Activated T-cell treated with anti-CD3 and anti-CD28 coated beads, Interleukin-2, amount 50 U/mL, for 48 hours (primary cell): Measurements from ENCODE around the gene CYP2E1.
"Not testable (repeated sequence)": the region's sequence is repeated elsewhere in the genome, so short reads cannot be mapped to it uniquely, and the experiment has no call there.

Experiments used
- DNase-seq, 2 experiments: peaks; one replicate each; pipeline ENCODE4 v3.0.0-alpha.2; 2020

CYP2E1 gene

DNA sequence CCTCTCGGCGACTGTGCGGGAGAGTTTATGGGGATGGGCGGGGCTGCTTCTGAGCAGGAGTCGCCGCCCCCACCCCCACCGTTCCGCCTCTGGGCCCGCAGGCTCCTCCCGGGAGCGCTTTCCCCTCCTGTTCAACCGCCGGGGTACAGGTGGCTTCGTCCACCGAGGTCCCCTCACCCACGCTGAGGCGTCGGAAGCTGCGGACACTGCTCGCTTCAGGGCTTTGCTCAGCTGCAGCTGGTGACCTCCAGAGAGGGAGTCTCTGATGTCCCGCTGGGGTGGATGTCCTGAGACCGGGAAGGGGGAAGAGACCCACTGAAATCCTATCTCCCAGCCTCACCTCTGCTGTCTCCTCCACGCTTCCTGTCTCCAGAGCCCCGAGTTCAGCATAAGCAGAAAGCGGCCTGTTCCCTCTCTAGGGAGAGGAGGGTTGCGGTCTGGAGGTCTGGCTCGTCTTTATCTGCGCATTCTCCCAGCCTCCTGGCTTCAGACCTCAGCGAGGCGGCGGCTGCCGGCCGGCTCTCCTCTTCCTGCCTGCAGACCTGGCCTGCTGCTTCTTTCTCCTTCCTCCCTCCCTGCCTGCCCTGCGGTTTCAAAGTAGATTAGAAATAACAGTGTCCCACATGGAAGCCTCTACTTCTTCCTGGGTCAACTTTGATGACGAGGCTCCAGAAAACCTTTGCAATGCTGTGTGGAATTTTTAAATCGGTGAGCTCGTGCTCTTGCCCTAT lies 1.8 kb downstream of the CYP2E1 start:
- DNase-seq = peak in 1 of 2 experiments; percentile 32

DNA sequence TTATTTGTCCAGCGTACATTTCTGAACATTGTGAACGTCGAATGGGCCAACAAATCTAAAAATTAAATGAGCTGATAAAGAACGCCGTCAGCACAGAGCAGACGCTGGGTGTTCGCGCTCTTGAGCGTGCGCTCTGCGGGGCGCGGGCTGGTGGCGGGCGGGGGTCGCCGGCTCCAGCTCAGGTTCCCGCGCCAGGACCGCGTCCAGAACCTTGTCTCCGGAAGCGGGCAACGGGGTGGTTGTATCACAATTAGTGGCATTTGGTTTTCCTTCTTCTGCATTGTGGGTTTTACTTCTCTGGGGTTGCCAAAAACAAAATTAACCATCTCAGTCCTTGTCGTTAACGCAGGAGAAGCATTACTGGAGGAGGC lies 2.4 kb downstream of the CYP2E1 start:
- DNase-seq = no peak

DNA sequence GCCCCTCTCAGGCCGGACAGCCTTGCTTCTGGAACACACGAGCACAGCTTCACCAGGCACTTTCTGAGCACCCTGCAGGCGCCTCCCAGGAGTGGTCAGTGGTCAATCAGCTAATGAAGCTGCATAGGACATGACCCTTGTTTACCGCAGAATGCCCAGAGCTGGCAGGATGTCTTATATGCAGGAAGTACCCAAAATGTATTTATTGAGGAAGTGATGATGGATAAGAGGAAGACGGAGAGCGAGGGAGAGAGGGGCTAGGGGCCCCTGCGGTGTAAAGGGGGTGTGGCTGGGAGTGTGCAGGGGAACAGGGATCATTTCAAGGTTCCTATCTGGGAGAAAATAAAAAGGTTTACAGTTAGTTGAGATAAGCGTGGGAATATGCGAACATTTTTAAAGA lies 3.3 kb downstream of the CYP2E1 start:
- DNase-seq = no peak

DNA sequence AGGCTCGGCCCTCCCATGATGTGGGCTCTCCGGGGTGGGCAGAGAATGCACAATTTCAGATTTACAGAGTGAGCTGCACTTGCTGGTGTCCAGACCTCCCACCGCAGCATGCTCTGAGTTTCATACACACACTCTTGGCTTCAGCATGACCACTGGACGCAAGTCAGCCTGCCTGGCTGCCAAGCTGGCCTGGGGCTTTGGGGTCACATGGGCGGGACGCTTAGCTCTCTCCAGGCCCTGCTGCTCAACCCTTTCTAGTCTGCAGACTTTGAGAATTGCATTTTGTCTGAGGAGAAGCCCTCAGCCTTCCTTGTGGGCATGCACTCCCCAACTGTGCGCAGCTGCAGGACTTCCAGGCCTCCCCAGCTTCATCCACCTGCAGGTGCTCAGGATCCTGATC lies 5.7 kb downstream of the CYP2E1 start:
- no peak for DNase-seq

DNA sequence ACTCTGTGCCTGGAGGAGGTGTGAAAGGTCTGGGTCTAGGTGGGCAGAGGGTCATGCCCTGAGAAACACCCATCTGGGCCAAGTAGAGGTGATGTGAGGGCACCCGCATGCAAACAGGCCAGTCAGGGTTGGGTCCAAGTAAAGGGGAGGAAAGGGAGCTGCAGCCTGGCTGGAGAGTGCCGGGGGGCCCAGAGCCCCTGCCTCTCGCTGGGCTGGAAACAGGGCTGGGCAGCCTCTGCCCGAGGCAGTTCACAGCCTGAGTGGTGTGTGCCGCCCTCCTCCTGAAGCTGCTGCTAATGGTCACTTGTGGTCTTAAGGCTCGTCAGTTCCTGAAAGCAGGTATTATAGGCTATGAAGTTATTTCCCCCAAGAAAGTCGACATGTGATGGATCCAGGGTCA lies 7.3 kb downstream of the CYP2E1 start:
- DNase-seq = no peak

DNA sequence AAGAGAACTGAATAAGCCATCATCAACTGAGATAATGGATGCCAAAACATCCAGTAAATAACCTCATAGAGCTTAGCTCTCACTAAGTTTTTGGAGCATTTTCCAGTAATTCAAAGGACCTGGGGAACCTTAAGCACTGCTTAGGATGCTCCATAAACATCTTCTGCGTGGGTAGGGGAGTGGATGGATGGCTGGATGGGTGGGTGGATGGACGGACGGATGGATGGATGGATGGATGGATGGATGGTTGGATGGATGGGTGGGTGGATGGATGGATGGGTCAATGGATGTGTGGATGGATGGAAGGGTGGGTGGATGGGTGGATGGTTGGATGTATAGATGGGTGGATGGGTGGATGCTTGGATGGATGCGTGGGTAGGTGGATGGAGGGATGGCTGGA lies 9.0 kb downstream of the CYP2E1 start:
- no peak for DNase-seq

DNA sequence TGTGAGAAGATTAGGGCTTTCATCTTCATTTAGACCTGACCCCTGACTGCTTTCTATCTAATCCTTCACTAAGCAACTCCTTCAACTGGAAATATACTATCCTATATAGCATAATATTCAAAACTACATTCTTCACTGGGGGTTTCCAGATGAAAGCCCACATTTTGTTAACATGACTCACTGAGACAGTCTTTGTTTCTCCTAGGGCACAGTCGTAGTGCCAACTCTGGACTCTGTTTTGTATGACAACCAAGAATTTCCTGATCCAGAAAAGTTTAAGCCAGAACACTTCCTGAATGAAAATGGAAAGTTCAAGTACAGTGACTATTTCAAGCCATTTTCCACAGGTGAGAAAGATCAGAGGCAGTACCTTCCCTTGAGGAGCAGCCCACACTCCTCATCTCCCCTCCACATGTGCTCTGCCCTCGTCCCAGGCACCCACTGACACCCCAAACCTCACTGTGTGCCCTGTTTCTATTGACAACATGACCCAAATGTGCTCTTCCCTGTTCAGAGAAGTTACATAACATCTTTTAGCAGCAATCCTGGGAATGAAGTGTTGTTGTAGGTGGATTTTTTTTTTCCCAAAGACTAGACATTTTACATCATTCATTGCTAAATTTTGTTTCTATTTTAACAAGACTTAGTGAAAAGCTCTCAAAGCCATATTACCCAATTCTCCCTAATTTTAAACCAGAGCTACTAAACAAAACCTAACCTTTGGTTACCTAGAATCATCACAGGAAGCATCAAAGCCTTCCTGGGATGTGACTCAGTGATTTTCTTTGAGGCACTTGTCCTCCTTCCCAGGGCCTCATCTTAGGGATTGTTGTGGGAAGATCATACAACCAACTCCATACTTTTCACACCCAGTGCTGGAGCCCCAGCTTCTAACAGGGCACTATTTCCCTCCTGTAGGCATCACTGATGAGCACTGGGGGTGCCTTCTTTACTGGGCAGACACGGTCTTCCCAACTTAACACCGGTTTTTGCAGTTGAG lies 10.7 kb downstream of the CYP2E1 start:
- DNase-seq = no peak

DNA sequence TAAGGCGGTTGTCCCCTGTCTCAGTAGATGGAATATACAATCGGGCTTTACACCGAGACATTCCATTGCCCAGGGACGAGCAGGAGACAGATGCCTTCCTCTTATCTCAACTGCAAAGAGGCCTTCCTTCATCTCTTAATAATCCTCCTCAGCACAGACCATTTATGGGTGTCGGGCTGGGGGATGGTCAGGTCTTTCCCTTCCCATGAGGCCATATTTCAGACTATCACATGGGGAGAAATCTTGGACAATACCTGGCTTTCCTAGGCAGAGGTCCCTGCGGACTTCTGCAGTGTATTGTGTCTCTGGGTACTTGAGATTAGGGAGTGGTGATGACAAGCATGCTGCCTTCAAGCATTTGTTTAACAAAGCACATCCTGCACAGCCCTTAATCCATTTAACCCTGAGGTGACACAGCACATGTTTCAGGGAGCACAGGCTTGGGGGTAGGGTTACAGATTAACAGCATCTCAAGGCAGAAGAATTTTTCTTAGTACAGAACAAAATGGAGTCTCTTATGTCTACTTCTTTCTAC lies 14.3 kb downstream of the CYP2E1 start:
- not testable (repeated sequence) for DNase-seq

DNA sequence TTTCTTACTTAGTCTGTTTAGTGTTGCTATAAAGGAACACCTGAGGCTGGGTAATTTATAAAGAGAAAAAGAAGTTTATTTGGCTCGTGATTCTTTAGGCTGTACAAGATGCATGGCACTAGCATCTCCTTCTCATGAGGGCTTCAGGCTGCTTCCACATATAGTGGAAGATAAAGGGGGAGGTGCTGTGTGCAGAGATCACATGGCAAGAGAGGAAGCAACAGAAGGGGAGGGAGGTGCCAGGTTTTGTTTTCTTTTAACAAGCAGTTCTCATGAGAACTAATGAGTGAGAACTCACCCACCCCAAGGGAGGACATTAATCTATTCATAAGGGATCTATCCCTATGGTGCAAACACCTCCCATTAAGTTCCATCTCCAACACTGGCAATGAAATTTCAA lies 17.3 kb downstream of the CYP2E1 start:
- DNase-seq = no peak

DNA sequence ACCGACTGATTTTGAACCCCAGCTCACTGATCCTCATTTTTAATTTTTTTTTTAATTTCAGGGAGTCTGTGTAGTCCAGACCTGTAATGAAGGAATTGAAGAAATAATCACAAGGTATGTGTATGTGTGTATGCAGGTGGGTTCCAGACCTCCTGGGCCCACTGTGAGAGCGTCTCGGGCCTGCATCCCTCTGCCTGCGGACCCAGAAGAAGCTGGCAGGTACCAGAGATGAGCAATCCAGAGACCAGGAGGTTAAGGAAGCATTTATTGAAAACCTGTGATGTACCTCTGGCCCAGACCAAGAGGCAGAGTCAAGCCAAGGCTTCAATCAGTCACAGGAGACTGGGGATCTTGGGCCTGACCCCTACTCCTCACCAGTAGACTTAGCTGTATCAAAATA lies 27.4 kb downstream of the CYP2E1 start:
- no peak for DNase-seq

DNA sequence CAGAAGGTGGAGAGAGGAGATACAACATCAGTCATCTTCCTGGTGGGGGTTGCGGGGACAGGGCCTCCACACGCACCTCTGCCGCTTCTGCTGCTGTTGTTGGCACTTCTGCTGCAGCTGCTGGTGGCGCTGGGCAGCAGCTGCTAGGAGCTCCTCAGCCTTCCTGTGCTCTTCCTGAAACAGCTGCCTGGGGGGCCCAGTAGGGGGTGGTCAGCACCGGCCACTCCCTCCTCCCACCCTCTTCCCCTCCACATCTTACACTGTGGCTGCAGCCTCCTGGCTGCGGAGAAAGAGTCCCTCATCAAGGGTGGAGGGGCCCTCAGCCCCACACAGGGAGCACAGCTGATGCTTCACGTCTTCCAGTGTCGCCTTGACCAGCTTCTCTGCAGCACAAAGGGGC lies 28.4 kb downstream of the CYP2E1 start:
- no peak for DNase-seq

DNA sequence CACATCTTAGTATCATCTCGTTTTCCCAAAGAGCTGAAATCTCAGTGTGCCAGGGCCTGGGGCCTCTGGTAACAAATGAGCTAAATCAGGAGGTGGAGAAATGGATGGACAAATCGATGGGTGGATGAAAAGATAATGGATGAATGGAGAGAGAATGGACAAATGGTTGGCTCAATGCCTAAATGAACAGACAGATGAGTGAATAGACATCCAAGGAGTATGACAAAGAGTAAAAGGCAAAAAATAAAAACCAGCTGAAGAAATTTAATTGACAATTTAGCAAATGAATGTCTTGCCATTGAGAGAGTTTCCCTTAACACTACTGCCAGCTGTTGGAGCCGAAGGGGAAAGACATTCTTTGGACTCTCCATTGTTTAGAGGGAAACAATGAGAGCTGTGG lies 30.2 kb downstream of the CYP2E1 start:
- DNase-seq = no peak

DNA sequence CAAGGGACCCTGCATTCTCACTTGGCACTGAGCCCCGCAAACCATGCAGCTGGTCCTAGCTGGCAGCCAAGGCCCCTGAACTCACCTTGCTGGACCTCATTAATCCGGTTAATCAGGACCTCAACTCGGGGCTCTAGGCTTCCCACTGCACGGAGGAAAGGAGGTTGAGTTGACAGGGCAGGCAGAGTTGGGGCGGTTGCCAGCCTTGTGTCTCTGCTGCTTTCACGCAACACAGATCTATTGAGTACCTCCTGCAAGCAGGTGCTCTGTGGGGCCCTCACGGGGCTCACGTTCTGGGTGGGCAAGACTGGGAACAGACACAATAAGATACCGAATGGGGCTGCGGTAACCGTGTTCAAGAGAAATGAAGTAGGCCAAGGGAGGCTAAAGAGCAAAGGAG lies 32.1 kb downstream of the CYP2E1 start:
- no peak for DNase-seq

DNA sequence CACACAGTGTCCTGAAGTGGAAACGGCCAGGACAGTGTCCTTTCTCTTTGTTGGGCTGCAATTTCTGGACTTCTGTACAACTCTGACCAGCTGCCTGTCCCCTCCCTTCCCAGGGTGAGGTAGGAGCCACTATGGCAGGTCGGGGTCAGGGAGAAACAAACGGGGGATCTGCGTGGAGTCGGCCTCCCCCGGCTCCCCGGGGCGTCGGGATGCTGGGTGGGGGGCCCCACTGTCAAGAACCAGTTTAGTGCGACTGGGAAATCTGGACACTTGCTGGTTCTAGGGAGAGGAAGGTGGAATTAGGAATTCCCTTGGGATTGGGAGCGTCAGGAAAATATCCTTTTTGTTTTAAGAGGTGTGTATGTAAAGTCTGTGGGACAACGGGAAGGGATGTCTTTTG lies 37.7 kb downstream of the CYP2E1 start:
- no peak for DNase-seq

DNA sequence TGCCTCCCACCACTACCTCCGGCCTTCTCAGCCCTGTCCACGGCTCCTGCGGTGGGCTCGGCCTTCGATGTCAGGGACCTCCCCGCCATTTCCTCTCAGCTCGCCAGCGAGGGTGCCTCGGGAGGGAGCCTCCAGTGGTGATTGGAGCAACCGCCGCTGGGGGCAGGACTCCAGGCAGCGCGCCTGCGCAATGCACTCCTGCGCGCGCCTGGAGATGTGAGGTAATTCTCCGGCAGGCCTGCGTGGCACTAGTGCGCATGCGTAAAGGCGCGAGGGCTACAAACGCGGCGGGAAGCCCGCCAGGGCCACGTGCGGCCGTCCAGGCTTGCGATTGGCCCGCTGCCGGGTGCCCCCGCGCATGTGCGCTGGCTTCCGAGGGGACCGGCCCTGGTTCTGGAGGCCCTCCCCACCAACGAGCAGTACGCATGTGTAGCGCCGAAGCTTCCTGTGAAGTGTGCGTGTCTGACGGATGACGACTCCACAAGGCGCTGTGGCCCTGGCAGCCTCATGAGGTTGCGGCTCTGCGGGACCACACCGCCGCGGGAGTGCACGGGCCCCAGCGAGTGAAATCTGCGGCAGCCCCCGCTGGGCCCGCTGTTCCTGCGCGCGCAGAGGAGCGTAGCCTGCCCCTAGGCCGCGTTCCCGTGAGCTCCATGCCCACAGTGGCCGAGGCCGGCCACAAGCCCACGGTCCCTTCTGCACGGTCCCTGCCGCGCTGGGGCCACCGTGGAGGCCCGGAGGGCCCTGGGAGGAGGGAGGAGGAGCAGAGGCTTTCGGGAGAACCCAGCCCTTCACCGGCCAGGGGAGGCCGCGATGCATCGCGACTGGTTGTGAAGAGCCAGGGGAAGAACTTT lies 38.5 kb downstream of the CYP2E1 start, which contains the start of gene SYCE1:
SYCE1 (minus strand) TSS at position 143 of the 854 bp plus-strand sequence; CDS start at position 89, 54 bp downstream.
- DNase-seq = no peak

DNA sequence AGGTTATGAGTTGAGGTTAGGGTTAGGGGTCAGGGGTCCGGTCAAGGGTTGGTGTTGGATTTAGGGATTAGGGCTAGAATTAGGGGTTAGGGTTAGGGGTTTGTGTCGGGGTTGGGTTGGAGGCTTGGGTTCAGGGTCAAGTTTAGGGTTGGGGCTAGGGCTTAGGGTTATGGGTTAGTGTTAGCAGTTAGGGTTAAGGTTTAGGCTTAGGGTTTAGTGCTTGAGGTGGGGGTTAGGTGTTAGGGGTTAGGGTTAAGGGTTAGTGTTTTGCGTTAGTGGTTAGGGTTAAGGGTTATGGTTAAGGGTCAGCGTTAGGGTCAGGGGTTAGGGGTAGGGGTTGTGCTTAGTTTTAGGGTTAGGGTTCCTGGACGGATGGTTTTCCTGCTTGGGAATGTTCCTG lies 40.0 kb downstream of the CYP2E1 start:
- DNase-seq = no peak

DNA sequence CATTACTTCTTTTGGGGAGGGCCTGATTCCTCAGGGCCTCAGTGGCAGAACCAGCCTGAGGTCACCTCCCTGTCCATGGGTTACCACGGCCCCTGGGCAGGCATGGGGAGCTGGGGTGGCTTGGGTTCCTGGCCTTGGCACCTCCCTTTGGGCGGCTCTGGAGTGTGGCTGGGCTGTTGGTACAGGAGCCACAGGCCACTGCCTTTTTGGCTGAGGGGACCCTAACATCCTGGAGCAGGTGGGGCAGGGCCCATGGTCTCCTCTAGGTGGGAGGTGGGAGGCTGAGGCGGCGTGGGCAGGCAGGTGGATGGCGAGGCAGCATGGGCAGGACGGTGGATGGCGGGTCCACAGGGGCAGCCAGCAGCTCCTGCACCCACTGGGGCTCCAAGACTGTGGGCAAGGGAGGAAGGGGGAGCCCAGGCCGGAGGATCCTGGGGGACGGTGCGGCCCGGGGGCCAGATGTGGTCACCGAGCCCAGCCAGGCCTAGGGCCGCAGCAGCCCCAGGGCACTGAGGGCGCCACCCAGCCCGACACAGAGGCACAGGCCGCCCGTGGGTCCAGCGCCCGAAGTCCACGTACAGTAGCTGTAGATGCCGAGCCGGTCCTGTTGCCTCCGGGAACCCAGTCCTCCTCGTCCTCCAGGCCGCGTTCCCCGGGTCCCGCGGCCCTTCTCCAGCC lies 40.6 kb downstream of the CYP2E1 start:
- no peak for DNase-seq

DNA sequence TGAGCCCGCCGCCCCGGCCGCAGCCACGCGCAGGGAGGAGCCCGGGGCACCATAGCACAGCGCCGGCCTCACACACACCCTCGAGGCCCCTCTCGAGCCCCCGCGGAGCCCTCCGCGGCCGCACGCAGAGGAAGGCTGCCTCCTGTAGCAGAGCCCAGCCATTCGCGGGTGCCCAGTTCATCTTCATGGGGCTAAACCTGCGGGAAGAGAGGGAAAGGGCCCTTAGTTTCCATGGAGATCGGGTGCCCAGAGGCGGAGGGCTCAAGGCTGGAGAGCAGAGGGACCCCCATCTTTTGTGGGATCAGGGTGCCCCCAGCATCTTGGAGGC lies 41.1 kb downstream of the CYP2E1 start:
- no peak for DNase-seq

DNA sequence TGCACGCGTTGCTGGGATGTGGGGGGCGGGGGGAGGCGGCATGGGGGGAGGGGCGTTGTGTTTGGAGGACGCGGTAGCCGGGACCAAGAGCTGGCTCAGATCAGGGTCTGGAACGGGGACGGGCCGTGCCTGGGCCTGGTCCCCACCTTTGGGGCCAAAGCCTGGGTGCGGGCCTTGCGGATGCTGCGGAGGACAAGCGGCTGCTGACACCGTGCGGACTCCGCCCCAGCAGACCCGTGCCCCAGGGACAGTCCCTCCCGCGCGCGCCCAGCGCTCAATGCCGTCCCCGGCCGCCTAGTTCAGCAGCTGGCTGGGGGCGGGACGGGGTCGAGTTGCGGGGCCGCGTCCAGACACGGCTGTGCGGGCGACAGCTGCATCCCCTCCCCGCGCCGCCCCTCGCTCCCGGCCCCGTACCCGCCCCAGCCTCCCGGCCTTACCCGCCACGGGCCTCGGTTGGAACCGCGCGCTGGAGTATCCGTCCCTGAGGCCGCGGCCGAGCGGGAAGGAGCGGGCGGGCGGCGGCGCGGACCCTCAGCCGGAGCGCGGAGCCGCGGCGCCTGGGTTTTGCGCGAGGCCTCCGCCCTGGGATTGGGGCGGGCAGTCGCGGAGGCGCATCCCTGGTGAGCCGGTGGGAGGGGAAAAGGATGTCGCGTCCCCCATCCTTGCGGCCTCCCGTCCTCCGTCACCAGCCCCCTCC lies 41.8 kb downstream of the CYP2E1 start:
- DNase-seq = not testable (repeated sequence)

DNA sequence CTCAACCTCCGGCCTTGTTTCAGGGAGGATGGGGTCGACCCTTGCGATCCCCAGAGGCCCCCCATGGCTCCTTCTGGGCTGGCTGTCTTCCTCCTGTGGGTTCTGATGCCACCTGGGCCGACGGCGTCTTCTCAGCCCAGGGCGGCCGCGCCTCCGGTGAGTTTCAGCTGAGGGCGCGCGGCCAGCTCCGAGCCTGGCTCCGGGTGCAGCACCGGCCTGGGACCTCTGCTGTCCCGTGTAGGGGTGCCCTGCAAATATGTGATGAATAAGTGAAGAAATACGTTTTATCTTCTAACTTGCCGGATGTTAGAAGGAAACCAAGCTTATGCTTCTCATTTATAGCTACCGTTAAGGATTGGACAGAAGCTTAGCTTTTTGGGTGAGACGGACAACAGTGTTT lies 42.6 kb downstream of the CYP2E1 start:
- not testable (repeated sequence) for DNase-seq

DNA sequence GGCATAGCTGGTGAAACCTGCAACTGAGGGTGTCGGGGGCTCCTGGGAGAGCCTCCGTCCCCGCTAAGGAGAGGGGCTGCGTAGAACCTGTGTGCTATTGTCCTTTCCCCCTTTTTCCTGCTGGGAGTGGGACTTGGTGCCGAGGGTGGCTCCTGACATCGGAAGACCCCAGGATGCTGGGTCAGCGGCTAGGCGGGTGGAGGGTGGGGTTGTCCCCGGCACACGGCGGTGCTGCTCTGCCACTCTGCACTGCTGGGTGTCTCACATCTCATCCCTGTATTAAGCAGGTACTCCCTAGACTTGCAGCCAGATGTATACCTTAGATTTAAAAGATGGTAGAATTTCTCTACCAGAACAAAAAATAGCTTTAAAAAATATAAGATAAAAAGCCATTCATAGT lies 44.9 kb downstream of the CYP2E1 start:
- DNase-seq = not testable (repeated sequence)

DNA sequence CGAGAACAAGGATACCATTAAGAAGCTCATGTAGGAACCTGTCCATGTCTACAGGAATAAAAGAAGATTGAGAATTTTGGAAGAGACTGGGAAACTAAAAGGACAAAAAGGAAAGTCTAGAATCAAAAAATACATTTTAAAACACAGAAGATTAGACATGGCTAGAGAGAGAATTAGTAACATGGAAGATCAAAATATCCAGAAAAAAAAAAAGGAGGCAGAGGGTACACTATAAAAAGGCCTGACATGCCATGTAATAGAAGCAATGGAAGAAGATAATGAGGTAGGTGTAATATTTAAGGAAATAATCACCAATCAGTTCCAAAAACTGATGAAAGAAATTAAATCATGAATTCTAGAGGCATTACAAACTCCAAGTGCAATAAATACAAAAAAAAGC lies 46.3 kb downstream of the CYP2E1 start:
- DNase-seq = not testable (repeated sequence)
